Astrocyte of the spinal cord (primary cell): Measurements from ENCODE around the gene CHMP3.

Experiments used
- DNase-seq: peaks from one replicate; pipeline ENCODE4 v3.0.0; 2011; ENCODE audit warnings: low read depth, low spot score
- H3K4me3 ChIP-seq: 2 replicates; pipeline ENCODE4 v1.5.1; 2011; ENCODE audit warnings: low read depth, mild to moderate bottlenecking, low read length, moderate library complexity
- CTCF ChIP-seq: IDR thresholded peaks from 2 replicates; pipeline ENCODE4 v1.5.1; 2012; ENCODE audit warnings: low read depth, mild to moderate bottlenecking, low read length, inconsistent platforms
- in situ Hi-C: cut with HindIII; loops from 2 replicates; pipeline ENCODE4 v1.10.0; 2017; ENCODE audit warnings: low sequenced_read_pairs

CHMP3 gene

GRCh38 chr2:86484385-86484784, 78.9 kb downstream of the CHMP3 start:
- DNase-seq: no peak
- in situ Hi-C loops: no loop called here
- H3K4me3 ChIP-seq: no peak overlapping the region
- no peak for TF ChIP-seq CTCF

- no peak overlapping the region for H3K4me3 ChIP-seq
- DNase-seq: no peak
- in situ Hi-C loops: no loop called here
- TF ChIP-seq CTCF: no peak
Measured at GRCh38 chr2:86482034-86482433, 81.2 kb downstream of the CHMP3 start.

- in situ Hi-C loops: no loop called here
- TF ChIP-seq CTCF: no peak
- no peak for DNase-seq
- no peak overlapping the region for H3K4me3 ChIP-seq
Measured at GRCh38 chr2:86480105-86480504, 83.1 kb downstream of the CHMP3 start.

- no peak for DNase-seq
- TF ChIP-seq CTCF: no peak
- in situ Hi-C loops: no loop called here
- no peak overlapping the region for H3K4me3 ChIP-seq
Measured at GRCh38 chr2:86477349-86477748, 85.9 kb downstream of the CHMP3 start.

GRCh38 chr2:86476918-86477317, 86.3 kb downstream of the CHMP3 start:
- in situ Hi-C loops: no loop called here
- DNase-seq: no peak

GRCh38 chr2:86476092-86476491, 87.2 kb downstream of the CHMP3 start:
- TF ChIP-seq CTCF: no peak
- in situ Hi-C loops: no loop called here

More at GRCh38 chr2:86476918-86477317, 86.3 kb downstream of the CHMP3 start:
- H3K4me3 ChIP-seq: no peak overlapping the region
- TF ChIP-seq CTCF: no peak

GRCh38 chr2:86471637-86472036, 91.6 kb downstream of the CHMP3 start:
- H3K4me3 ChIP-seq: no peak overlapping the region
- no peak for TF ChIP-seq CTCF
- no peak for DNase-seq
- in situ Hi-C loops: no loop called here

More at GRCh38 chr2:86476092-86476491, 87.2 kb downstream of the CHMP3 start:
- H3K4me3 ChIP-seq: no peak overlapping the region
- peak; percentile 56 for DNase-seq
